Epidermal melanocyte (primary cell): ENCODE data around the gene RAB20.
"Not testable (repeated sequence)": the region's sequence is repeated elsewhere in the genome, so short reads cannot be mapped to it uniquely, and the experiment has no call there.

Experiments used
- DNase-seq: peaks from one replicate; pipeline ENCODE4 v3.0.0; 2011; ENCODE audit warnings: low spot score; ENCODE audit not compliant: insufficient read length

The RAB20 gene, protein sequence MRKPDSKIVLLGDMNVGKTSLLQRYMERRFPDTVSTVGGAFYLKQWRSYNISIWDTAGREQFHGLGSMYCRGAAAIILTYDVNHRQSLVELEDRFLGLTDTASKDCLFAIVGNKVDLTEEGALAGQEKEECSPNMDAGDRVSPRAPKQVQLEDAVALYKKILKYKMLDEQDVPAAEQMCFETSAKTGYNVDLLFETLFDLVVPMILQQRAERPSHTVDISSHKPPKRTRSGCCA

DNA sequence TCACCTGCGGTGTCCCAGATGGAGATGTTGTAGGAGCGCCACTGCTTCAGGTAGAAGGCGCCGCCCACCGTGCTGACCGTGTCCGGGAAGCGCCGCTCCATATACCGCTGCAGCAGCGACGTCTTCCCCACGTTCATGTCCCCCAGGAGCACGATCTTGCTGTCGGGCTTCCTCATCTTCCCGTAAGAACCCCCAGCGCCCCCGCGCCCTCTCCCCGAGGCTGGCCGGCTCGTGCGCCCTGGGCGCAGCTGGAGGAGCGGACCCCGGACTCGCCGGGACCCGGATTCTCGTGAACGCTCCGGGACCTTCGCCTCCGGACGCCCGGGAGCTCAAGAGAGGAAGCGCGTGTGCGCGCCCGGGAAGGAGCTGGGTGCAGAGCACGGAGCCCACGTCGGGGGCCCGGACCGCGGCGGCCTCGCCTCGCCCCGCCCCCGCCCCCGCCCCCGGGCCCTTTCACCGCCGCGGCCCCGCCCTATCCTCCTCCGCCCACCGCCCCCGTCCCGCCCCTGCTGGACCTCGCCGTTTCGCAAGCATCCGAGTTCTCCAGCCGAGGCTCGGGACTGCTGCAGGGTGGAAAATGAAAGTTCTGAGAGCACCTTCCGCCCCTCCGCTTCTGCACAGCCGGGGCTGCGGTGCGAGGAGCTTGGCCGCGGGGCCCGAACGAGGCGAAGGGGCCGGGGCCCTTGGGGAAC is at the start of gene RAB20:
RAB20 (minus strand) TSS at position 379 of the 692 bp plus-strand sequence; CDS start at position 176, 203 bp downstream.
- peak; percentile 83 for DNase-seq

DNA sequence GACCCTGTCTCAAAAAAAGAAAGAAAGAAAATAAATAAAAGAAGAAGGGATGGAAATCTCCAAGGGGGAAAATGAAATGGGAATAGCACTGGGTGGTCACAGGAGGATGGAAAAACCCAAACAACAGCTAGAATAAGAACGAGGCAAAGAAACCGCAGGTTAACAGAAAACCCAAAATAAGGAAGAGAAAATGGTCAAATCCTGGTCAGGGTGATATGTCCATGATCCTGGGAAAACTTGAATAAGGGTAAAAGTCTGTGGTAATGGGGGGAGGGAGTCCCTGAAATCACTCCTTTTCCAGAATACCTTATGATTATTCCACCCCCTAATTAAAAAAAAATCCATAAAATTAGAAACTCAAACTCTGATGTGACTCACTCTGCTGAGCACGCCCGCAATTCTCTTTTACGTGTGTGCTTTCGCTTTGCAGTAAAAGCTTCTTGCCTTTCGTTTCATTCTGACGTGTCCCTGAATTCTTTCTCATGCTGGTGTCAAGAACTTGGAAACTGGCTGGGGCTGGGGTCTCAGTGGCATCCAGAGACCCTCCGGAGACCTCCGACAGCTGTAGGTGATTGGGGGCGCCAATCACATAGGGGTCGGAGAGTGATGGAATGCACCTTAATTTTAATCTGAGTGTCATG is 49.6 kb upstream of the RAB20 start:
- DNase-seq, result no peak

DNA sequence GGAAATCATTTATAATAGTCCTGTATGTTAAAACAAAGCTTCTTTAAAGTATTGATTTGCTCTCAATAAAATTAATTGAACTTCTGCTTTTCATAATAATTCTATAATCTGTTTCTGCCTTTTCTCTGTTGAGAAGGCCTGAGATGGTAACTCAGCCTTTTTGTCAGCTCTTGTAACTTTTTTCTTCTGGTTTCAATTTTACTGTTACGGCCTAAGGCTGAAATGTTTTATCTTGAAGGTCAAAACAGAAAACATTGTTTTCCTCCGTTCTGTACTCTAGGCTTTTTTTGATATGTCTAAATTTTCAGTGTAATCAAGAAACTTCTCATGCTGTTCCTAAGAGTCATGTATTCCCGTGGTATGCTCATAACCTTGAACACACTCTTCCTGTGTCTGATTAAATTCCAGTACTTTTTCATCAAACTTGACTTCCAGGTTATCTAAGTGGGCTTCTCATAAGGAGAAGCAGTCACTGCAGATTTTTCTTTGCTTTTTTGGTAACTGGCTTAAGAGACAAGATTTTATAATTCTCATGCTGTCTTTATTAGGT is 46.2 kb upstream of the RAB20 start:
- no peak for DNase-seq

DNA sequence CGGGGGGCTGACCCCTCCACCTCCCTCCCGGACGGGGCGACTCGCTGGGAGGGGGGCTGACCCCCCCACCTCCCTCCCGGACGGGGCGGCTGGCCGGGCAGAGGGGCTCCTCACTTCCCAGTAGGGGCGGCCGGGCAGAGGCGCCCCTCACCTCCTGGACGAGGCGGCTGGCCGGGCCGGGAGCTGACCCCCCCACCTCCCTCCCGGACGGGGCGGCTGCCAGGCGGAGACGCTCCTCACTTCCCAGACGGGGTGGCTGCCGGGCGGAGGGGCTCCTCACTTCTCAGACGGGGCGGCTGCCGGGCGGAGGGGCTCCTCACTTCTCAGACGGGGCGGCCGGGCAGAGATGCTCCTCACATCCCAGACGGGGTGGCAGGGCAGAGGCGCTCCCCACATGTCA is 44.8 kb upstream of the RAB20 start:
- not testable (repeated sequence) for DNase-seq

DNA sequence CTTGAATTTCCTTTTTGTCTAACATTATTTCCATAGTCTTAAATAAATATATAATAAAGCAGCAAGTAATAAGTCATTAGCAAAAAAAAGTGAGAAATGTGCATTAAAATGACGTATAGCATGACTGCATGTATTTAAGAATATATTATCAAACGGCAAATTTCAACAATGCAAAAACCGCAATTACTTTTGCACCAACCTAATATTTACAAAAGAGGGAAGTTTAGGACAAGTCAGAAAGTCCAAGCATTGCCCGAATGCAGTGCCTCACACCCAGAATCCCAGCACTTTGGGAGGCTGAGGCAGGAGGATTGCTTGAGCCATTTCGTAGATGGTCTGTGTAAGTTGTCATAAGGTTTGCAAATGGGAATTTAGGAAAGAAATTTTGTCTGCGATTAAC is 43.6 kb upstream of the RAB20 start:
- DNase-seq, result no peak

DNA sequence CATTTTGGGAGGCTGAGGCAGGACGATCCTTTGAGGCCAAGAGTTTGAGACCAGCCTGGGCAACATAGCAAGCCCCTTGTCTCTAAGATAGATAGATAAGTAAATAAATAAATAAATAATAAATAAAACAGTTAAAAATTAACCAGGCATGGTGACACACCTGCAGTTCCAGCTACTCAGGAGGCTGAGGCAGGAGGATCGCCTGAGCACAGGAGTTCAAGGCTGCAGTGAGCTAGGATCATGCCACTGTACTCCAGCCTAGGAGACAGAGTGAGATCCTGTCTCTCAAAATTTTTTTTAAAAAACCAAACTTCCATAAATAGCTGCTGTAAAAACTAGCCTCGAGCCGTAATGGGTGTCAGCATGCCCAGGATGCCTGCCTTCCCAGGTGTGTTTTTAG is 39.5 kb upstream of the RAB20 start:
- DNase-seq, result no peak

DNA sequence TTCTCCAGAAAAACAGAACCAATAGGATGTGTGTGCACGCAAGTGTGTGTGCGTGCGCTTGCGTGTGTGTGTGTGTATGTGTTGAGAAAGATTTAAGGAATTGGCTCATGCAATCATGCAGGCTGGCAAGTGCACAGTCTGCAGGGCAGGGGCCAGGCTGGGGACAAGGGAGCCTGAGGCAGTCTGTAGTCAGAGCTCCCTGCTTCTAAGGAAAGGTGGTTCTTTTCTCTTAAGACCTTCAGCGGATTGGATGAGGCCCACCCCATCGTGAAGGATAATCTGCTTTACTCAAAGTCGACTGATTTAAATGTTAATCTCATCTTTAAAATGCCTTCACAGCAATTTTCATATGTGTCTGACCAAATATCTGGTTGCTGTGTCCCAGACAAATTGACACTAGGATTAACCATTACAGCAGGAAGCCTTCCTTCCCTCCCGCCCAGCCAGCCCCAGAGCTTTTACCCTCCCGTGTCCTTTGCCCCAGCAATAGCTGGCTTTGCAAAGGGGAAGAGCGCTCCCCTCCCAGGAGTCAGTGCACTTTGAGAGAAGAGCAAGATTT is 38.8 kb upstream of the RAB20 start:
- DNase-seq, result no peak

DNA sequence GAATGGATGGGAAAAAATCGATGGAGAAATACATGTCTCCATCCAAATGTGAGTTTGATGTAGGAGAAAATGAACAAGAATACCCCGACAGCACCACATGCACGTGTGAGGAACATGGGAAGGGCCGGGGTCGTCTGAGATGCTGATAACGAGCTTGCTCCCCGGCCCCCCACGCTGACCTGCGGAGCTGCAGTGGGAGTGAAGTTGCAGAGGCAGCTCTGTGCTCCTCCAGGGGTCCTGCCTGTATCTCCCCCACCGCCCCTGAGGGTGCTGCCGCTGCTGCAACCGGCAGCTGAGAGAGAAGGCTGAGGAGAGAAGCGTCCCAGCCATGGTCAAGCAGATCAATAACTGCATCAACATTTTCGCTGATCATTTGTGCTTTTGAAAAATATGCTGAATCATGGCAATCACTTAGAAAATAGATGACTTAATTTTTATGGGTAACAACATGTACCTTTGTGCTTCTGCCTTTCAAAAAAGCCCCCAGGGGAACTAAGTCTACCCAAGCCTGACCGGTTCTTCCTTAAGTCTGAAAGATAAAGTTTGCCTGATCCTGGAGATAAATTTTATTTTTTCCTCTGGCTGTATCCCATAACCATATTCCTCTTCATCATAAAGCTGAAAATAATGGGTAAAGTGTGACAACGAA is 35.6 kb upstream of the RAB20 start:
- no peak for DNase-seq

DNA sequence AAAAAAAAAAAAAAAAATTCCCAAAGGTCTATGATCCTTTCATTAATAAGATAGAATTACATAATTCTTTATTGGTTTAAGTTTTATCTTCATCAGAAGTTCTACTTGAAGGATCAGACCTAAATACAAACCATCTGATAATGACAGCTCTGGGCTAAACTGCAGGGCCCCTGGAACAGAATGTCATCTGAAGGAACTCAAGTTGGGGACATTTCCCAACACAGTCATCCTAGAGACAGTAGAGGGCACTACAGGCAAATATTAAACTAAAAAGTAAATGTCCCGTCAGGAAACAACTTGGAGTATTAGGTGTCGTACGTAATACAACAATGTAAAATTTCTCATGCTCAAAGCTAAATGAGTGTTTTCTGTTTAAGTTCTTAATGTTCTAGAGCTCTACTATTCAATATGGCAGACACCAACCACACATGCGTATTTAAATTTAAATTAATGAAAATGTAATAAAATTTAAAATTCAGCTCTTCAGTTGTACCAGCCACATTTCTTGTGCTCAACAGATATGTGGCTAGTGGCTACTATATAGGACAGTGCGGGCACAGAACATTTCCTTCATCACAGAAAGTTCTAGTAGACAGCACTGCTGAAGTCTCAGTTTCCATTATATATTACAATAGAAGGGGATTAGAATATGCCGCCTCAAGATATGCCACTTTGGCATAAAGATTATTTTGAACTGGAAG is 32.1 kb upstream of the RAB20 start:
- no peak for DNase-seq

DNA sequence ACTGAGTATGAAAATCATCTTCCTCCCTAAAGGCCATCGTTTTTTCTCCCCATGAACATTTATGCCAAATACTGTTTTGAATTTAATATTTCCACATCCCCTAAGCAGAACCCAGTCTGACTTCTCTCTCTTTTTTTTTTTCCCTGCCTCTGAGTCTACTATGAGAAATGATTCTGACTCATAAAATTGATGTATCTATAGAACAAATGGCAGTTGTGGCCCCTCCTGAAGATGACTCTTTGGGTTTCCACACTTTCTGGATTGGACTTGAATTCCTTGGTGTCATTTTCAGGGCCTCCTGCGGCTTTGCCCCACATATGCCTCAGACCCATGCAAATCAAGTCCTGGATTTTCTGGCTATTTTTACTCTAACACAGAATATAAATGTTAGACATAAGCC is 31.1 kb upstream of the RAB20 start:
- no peak for DNase-seq

DNA sequence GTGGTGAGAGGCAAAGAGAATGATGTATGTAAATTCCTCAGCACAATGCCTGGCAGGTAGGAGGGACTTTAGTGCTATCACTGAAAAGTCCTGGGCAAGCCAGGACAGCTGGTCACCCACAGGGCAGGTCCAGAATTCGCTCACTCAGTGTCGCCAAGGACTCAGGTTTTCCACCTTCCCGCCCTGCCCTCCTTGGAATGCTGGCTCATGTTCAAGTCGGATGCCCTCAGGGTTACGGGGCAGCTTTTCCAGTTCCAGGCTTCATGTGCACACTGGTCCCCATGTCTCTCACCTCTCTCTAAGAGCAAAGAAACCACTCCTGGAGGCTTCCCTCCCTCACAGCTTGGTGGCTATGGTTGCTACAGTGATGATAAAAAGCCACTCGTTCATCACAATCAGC is 29.1 kb upstream of the RAB20 start:
- no peak for DNase-seq

DNA sequence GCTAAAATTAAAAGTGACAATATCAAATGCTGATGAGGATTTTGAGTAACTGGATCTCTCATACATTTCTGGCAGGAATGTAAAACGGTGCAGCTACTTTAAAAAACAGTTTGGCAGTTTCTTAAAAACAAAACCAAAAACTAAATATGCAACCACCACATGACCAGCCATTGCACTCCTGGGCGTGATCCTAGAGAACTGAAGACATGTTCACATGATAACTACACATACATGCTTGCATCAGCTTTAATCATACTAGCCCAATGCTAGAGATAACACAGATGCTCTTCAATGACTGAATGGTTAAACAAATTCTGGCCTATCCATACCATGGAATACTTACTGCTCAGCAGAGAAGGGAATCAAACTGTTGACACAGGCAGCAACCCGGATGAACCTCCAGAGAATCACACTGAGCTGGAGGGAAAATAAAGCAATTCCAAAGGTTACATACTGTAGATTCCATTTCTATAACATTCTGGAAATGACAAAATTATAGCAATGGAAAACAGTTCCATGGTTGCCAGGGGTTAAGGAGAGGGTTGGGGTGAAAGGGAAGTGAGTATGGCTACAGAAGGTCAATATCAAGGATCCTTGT is 28.4 kb upstream of the RAB20 start:
- no peak for DNase-seq

DNA sequence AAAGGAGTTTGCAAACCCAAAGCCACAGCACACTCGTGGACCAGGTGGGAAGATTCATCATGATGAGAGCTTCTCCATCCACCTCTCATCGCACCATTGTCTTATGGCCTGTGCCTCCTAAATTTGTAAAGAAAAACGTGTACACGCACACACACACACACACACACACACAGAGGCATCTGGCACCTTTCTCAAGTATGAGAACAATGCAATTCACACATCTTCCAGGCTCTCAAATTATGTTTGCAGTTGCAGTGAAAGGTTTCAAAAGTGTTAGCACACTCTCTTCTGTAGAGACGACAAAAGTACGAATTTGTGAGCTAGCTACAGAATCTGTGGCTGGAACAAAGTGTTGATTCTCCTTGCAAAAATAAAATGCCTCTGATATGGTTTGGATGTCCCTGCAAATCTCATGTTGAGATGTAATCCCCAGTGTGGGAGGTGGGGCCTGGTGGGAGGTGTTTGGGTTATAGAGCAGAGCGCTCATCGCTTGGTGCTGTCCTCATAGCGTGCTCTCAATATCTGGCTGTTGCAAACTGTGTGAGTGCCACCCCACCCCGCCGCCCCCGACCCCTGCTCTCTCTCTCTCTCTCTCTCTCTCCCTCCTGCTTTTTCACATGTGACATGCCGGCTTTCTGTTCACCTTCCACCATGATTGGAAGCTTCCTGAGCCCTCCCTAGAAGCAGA is 21.8 kb upstream of the RAB20 start:
- no peak for DNase-seq

DNA sequence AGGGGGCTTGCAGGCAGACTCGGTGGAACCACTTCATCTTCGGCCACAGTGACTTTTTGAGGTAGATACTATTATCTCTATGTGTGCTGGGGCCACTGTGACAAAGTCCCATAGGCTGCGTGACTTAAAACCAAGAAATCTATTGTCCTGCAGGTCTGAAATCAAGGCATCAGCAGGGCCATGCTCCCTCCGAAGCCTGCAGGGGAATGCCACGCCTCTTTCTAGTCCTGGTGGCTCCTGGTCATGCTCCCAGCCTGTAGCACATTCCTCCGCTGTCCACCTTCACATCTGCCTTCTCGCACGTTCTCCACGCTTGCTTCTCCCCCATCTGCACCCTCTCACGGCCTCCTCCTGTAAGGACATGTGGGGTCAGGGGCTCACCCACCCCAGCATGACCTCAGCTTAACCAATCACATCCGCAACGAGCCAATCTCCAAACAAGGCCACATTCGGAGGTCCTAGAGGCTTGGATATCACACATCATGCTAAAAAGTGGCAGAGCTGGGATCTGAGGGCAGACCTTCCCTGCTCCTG is 21.0 kb upstream of the RAB20 start:
- DNase-seq, result no peak

DNA sequence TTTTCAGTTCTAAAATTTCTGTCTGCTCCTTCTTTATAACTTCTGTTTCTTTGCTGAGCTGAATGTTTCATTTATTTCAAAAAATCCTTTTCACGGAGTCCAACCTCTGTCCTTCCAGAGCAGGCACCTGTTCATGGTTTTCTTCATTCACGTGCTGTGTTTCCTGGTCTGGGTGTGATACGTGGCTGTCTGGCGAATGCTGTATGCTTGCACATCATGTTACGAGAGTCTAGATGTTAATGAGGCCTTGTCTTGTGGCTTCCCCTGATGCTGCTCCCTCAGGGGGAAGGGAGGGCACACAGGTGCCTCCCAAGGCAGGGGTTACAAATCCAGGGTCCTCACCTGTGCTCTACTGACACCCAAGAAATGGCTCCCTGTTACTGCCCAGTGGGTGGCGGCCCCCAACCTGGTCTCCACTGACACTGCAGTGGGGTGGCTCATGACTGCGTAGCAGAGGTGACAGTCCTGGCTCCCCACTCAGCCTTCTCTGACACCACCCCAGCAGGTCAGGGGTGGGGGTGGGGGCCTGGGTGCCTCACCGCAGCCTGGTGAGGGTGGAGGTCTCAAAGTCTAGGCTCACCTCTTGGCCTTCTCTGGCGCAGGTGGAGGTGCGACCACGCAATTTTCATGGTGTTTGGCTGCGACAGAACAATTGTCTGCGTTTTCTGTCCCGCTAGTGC is 20.1 kb upstream of the RAB20 start:
- no peak for DNase-seq

DNA sequence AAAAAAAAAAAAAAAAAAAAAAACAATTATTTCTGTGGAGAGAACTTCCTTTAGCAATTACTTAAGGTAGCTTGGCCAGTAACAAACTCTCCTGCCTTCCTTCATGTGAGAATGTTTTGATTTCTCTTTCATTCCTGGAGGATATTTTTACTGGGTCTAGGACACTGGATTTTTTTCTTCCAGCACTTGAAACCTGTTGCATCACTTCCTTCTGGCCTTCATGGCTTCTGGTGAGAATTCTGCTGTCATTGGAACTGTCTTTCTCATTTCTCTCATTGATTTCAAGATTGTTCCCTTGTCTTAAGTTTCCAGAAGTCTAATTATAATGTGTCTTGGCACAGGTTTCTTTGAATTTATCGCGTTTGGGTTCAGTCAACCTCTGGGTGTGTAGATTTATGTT is 19.3 kb upstream of the RAB20 start:
- no peak for DNase-seq

DNA sequence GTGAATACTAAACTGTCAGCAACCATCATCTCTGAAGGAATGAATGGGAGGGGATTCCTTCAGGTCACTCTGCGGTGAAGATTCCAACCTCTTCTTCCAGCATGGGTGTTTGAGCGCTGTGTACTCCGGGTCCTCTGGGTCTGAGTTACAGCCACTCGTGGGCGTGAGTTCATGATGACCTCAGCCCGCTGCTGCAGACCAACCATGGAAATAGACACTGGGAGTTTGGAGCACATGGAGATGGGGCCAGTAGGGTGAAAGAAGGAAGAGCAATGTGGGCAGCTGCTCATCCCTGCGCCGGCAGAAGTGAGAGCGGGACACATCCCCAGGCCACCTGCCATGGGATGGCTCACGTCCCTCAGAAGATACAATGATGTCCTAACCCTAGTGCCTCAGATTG is 16.8 kb upstream of the RAB20 start:
- DNase-seq, result no peak

DNA sequence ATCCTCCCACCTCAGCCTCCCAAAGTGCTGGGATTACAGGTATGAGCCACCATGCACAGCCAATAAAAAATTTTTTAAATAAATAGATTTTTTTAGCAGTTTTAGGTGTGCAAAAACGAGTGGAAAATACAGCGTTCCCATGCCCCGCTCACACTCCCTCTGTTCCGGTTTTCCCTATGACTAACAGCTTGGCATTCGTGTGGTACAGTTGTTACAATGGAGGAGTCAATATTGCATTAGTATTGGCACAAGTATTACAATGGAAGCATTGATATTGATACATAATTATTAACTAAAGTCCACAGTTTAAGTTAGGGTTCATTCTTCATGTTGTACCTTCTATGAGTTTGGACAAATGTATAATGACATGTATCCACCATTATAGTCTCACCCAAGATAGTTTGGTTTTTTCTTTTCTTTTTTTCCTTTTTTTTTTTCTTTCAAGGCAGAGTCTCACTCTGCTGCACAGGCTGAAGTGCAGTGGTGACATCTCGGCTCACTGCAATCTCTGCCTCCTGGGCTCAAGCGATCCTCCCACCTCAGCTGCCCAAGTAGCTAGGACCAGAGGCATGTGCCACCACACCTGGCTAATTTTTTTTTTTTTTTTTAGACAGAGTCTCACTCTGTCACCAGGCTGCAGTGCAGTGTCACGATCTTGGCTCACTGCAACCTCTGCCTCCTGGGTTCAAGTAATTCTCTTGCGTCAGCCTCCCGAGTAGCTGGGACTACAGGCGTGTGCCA is 15.4 kb upstream of the RAB20 start:
- DNase-seq, result no peak

DNA sequence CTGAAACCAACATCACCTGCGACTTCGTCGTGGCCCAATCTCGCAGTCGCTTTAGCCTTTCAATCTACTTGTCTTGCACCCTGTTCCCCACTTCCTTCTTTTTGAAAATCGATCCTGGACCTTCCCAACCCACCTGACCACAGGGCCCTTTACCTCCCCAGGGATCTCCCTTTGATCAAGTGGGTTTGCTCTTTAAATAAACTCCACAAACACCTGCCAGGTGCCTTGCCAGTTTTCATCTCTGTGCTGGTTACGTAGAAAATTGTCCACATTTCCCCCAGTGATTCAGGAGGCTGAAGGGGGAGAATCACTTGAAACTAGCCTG is 14.5 kb upstream of the RAB20 start:
- DNase-seq, result no peak
